Measurements from ENCODE around the gene OSBPL5.

DNA sequence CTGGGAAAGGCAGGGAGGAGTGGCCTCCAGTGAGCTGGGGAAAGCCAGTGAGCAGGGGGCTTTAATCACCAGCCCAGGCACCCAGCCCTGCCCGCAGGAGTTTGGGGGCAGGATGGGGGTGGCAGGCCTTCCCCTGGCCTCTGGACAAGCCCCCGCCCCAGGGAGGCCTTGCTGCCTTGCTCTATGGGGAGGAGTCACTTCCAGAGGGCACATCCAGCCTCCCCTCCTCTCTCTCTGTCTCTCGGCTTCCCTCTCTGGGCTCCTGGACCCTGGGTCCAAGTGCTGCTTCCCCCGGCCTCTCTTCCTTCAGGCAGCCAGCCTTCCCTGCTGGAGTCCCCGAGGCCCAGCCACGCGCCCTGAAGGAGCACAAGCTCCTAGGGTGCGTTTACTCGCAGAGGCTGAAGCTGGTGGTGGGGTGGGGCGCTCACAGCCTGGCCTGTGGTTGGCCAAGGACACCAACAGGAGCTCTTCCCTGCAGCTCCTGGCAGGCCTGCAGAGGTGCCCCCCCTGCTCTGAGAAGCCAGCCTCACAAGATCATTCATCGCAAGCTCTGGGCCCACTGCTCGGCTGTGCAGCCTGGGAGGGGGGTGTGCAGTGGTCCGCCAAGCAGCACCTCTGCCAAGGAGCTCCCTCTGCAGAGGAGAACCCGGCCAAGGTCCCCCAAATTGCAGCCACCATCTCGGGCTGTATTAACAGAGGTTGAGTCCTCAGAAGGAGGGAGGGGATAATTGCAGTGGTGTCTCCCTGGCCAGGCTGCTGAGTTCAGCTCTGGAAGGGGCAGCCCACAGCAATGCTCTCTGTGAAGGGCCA, 25.4 kb downstream of the OSBPL5 start:
- TF ChIP-seq, protein P1, sequence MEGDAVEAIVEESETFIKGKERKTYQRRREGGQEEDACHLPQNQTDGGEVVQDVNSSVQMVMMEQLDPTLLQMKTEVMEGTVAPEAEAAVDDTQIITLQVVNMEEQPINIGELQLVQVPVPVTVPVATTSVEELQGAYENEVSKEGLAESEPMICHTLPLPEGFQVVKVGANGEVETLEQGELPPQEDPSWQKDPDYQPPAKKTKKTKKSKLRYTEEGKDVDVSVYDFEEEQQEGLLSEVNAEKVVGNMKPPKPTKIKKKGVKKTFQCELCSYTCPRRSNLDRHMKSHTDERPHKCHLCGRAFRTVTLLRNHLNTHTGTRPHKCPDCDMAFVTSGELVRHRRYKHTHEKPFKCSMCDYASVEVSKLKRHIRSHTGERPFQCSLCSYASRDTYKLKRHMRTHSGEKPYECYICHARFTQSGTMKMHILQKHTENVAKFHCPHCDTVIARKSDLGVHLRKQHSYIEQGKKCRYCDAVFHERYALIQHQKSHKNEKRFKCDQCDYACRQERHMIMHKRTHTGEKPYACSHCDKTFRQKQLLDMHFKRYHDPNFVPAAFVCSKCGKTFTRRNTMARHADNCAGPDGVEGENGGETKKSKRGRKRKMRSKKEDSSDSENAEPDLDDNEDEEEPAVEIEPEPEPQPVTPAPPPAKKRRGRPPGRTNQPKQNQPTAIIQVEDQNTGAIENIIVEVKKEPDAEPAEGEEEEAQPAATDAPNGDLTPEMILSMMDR (IDR thresholded peaks at IDR 0.05 in 8 of 11, conservative IDR thresholded peaks at IDR 0.05 in 3 of 11) = no peak
- TF ChIP-seq POLR2A (IDR thresholded peaks at IDR 0.05) (no peak), POLR2AphosphoS5 (IDR thresholded peaks at IDR 0.05) (no peak)
